A549 (cell line): ENCODE data around the gene ENO2.

Experiments
- CEBPB ChIP-seq, 2 experiments: fragments of >200 bp in 1 of 2; sonication (Bioruptor Twin) in 1 of 2; formaldehyde crosslinking in 1 of 2; IDR thresholded peaks; 2 replicates each; pipeline ENCODE4 v1.6.1; 2012 to 2016
- CHD4 ChIP-seq: fragments of 200-600 bp; sonication (generic); IDR thresholded peaks from 2 replicates; pipeline ENCODE4 v1.6.1; 2016; ENCODE audit warnings: antibody characterized with exemption, mild to moderate bottlenecking, borderline replicate concordance
- CTCF ChIP-seq: fragments of >200 bp; sonication (Bioruptor Twin); formaldehyde crosslinking; IDR thresholded peaks from 3 replicates; pipeline ENCODE4 v1.5.1; 2016
- EP300 ChIP-seq, 2 experiments: fragments of >200 bp; sonication (Bioruptor Twin); formaldehyde crosslinking; IDR thresholded peaks; 2 replicates in 1 of 2; 3 replicates in 1 of 2; pipeline ENCODE4 v1.6.1; 2016 to 2017
- HOXA7 ChIP-seq: fragments of 250-450 bp; sonication (Bioruptor Pico); IDR thresholded peaks from 2 replicates; pipeline ENCODE4 v1.5.0; 2020; ENCODE audit warnings: mild to moderate bottlenecking, moderate library complexity
- JUN ChIP-seq, 2 experiments: fragments of >200 bp; sonication (Bioruptor Twin); formaldehyde crosslinking; IDR thresholded peaks; 2 replicates in 1 of 2; 3 replicates in 1 of 2; pipeline ENCODE4 v1.6.1; 2016 to 2017
- KDM1A ChIP-seq: fragments of 200-600 bp; sonication (generic); IDR thresholded peaks from 2 replicates; pipeline ENCODE4 v1.6.1; 2016; ENCODE audit warnings: low read depth, mild to moderate bottlenecking
- MAZ ChIP-seq: fragments of 150-350 bp; IDR thresholded peaks from 2 replicates; pipeline ENCODE4 v1.6.1; 2014; ENCODE audit warnings: antibody characterized with exemption, low read depth, low read length, borderline replicate concordance
- MYC ChIP-seq: IDR thresholded peaks from 2 replicates; pipeline ENCODE4 v1.6.1; 2012; ENCODE audit warnings: mild to moderate bottlenecking, inconsistent platforms, low read length, improper control_type of control experiment, borderline replicate concordance
- NR3C1 ChIP-seq: fragments of >200 bp; sonication (Bioruptor Twin); formaldehyde crosslinking; IDR thresholded peaks from 3 replicates; pipeline ENCODE4 v1.6.1; 2017
- POLR2A ChIP-seq: IDR thresholded peaks from 2 replicates; pipeline ENCODE4 v1.6.1; 2012; ENCODE audit warnings: mild to moderate bottlenecking, low read length
- RAD21 ChIP-seq, 2 experiments: fragments of >200 bp in 1 of 2; sonication (Bioruptor Twin) in 1 of 2; formaldehyde crosslinking in 1 of 2; IDR thresholded peaks in 1 of 2; conservative IDR thresholded peaks in 1 of 2; 2 replicates in 1 of 2; 3 replicates in 1 of 2; pipeline ENCODE4 v1.6.1; 2012 to 2018; ENCODE audit warnings: inconsistent platforms in 1 of 2
- RCOR1 ChIP-seq: fragments of 150-350 bp; IDR thresholded peaks from 2 replicates; pipeline ENCODE4 v1.6.1; 2014; ENCODE audit warnings: antibody characterized with exemption, low read length, low read depth
- RNF2 ChIP-seq: fragments of 200-600 bp; sonication (generic); IDR thresholded peaks from 2 replicates; pipeline ENCODE4 v1.6.1; 2016; ENCODE audit warnings: low read depth, mild to moderate bottlenecking, antibody characterized with exemption, moderate library complexity, borderline replicate concordance

- TF ChIP-seq POLR2A (no peak), NR3C1 (no peak), RCOR1 (no peak), CTCF (no peak), EP300 (IDR thresholded peaks at IDR 0.05) (no peak), HOXA7 (CRISPR knock-in tag) (no peak), CEBPB (IDR thresholded peaks at IDR 0.05) (no peak), CHD4 (no peak), JUN (IDR thresholded peaks at IDR 0.05) (no peak), MYC (no peak), RAD21 (conservative IDR thresholded peaks at IDR 0.05 in 1 of 2, IDR thresholded peaks at IDR 0.05 in 1 of 2) (no peak), MAZ (no peak), KDM1A (no peak), RNF2 (no peak)
Observed at GRCh38 chr12:6950811-6951540, 36.6 kb downstream of the ENO2 start, which contains the start of gene PTPN6.
